Measurements from ENCODE around the gene WRAP73. TPM values are rescaled to one million over a fixed set of nuclear protein-coding genes. Genes with fewer than 3 reads are reported as not detected.

The WRAP73 gene
- polyA plus RNA-seq, 3 donors, result 26.1 to 64.9 (median 33.2) TPM

DNA sequence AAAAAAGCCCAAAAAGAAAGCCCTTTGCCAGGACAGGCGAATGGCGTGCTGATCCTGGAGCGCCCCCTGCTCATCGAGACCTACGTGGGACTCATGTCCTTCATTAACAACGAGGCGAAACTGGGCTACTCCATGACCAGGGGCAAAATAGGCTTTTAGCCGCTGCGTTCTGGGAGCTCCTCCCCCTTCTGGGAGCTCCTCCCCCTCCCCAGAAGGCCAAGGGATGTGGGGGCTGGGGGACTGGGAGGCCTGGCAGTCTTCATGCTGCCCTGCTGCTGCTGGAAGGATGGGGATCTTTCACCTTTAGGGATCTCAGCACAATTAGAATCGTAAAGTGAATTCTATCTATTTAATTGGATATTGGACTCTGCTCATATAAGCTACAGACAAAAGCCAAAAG, 21.5 kb downstream of the WRAP73 start:
- DNase-seq, result no peak
- Histone ChIP-seq H3K4me1 (ENCODE audit: control insufficient read depth in 1 of 2, insufficient read depth in 2 of 2, low read length in 2 of 2) (peaks cover 28 to 32% of the 10 kb centered on the region in 2 donors), H3K4me2 (replicated peaks; ENCODE audit: extremely low read depth, low read length, poor library complexity, severe bottlenecking) (no peak overlapping the region), H3K4me3 (replicated peaks in 1 of 3; ENCODE audit: low read depth in 2 of 3, low read length in 3 of 3) (no peak overlapping the region), H3K79me2 (ENCODE audit: insufficient read depth, low read length) (peaks cover 19% of the 10 kb centered on the region), H4K20me1 (ENCODE audit: insufficient read depth, low read length) (peaks cover 11% of the 10 kb centered on the region), H3K27me3 (ENCODE audit: control insufficient read depth in 2 of 2, insufficient read depth in 2 of 2, low read length in 2 of 2) (no peaks in the 10 kb centered on the region), H3K36me3 (replicated peaks in 1 of 2; ENCODE audit: control insufficient read depth in 1 of 2, insufficient read depth in 2 of 2, low read length in 2 of 2) (peaks cover 50 to 61% of the 10 kb centered on the region in 2 donors), H3K9ac (ENCODE audit: insufficient read depth, low read length, poor library complexity, severe bottlenecking) (no peak overlapping the region), H3K9me3 (replicated peaks in 1 of 2; ENCODE audit: control insufficient read depth in 1 of 2, insufficient read depth in 1 of 2, low read length in 2 of 2) (no peaks in the 10 kb centered on the region), H3K27ac (ENCODE audit: low read depth in 1 of 2, low read length in 2 of 2) (no peak overlapping the region), H2AFZ (ENCODE audit: insufficient read depth, low read depth, low read length, poor library complexity, severe bottlenecking) (no peak overlapping the region)
- TF ChIP-seq, protein P1, sequence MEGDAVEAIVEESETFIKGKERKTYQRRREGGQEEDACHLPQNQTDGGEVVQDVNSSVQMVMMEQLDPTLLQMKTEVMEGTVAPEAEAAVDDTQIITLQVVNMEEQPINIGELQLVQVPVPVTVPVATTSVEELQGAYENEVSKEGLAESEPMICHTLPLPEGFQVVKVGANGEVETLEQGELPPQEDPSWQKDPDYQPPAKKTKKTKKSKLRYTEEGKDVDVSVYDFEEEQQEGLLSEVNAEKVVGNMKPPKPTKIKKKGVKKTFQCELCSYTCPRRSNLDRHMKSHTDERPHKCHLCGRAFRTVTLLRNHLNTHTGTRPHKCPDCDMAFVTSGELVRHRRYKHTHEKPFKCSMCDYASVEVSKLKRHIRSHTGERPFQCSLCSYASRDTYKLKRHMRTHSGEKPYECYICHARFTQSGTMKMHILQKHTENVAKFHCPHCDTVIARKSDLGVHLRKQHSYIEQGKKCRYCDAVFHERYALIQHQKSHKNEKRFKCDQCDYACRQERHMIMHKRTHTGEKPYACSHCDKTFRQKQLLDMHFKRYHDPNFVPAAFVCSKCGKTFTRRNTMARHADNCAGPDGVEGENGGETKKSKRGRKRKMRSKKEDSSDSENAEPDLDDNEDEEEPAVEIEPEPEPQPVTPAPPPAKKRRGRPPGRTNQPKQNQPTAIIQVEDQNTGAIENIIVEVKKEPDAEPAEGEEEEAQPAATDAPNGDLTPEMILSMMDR (IDR thresholded peaks at IDR 0.05), result no peak
- Mint-ChIP-seq H3K9me3 (peaks cover 0 to 1% (median 0%) of the 10 kb centered on the region in 7 donors), H3K27ac (no peak overlapping the region), H3K27me3 (ENCODE audit: low read depth in 3 of 3) (peaks cover 2 to 7% (median 3%) of the 10 kb centered on the region in 3 donors), H3K4me1 (peaks cover 24% of the 10 kb centered on the region), H3K36me3 (peaks cover 43 to 70% of the 10 kb centered on the region in 2 donors), H3K4me3 (no peak overlapping the region)
- WGBS (ENCODE audit: insufficient coverage), result 96% methylated on average over 3 of the region's 10 CpGs
- intact Hi-C loops (cut with micrococcal nuclease), result loop anchor here in 1 of 2 donors (10.0 kb wide), 2 partner anchors 146 to 276 kb away; partner anchors contain the start of genes C1orf174 and SMIM1

DNA sequence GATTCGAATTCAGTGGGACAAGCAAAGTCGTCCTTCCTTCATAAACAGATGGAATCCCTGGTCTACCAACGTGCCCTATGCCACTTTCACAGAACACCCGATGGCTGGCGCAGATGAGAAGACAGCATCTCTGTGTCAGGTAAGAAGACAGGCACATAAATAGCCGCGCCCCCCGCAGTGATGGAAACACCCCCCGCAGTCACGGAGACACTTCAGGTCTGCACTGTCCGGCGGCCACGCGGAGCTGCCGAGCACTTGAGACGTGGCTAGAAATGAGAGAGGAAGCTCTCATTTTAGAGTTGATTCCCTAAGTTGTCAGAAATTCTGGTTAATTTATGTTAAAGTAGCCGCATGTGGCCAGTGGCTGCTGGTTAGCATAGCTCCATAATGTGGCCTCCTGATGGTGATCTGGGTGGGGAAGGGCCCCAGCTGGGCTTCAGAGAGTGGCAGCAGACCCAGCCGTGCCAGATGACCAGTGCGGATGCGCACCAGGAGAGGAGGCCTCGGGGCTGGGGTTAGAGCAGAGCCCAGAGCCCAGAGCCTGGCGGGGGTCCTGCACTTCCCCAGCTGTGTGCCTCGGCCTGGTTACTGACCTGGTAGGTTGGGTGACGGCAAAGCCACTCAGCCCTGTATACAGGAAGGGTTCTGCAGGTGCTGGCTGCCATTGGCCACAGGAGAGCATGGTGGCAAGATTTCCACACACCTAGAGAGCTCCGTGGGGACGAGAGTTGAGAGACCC, 22.2 kb downstream of the WRAP73 start:
- Histone ChIP-seq H3K4me1 (ENCODE audit: control insufficient read depth in 1 of 2, insufficient read depth in 2 of 2, low read length in 2 of 2) (peaks cover 35 to 36% of the 10 kb centered on the region in 2 donors), H3K4me2 (replicated peaks; ENCODE audit: extremely low read depth, low read length, poor library complexity, severe bottlenecking) (no peak overlapping the region), H4K20me1 (ENCODE audit: insufficient read depth, low read length) (peaks cover 17% of the 10 kb centered on the region), H3K79me2 (ENCODE audit: insufficient read depth, low read length) (peaks cover 19% of the 10 kb centered on the region), H3K27me3 (ENCODE audit: control insufficient read depth in 2 of 2, insufficient read depth in 2 of 2, low read length in 2 of 2) (no peaks in the 10 kb centered on the region), H3K36me3 (replicated peaks in 1 of 2; ENCODE audit: control insufficient read depth in 1 of 2, insufficient read depth in 2 of 2, low read length in 2 of 2) (peaks cover 44 to 53% of the 10 kb centered on the region in 2 donors), H2AFZ (ENCODE audit: insufficient read depth, low read depth, low read length, poor library complexity, severe bottlenecking) (no peak overlapping the region), H3K9me3 (replicated peaks in 1 of 2; ENCODE audit: control insufficient read depth in 1 of 2, insufficient read depth in 1 of 2, low read length in 2 of 2) (no peaks in the 10 kb centered on the region), H3K4me3 (replicated peaks in 1 of 3; ENCODE audit: low read depth in 2 of 3, low read length in 3 of 3) (no peak overlapping the region), H3K9ac (ENCODE audit: insufficient read depth, low read length, poor library complexity, severe bottlenecking) (no peak overlapping the region), H3K27ac (ENCODE audit: low read depth in 1 of 2, low read length in 2 of 2) (no peak overlapping the region)
- H3K27ac Mint-ChIP-seq, result peak overlapping the region in 1 of 7 donors; percentile 41
- H3K4me1 Mint-ChIP-seq, result peaks cover 32% of the 10 kb centered on the region
- DNase-seq, result no peak
- intact Hi-C loops (cut with micrococcal nuclease), result loop anchor here in 1 of 2 donors (10.0 kb wide), 2 partner anchors 147 to 277 kb away; partner anchors contain the start of genes C1orf174 and SMIM1
- TF ChIP-seq, protein P1 (IDR thresholded peaks at IDR 0.05), result no peak
- H3K9me3 Mint-ChIP-seq, result peaks cover 0 to 1% (median 0%) of the 10 kb centered on the region in 7 donors
- no peak overlapping the region for H3K4me3 Mint-ChIP-seq
- WGBS (ENCODE audit: insufficient coverage), result 95% methylated on average over 24 of the region's 26 CpGs
- H3K36me3 Mint-ChIP-seq, result peaks cover 36 to 62% of the 10 kb centered on the region in 2 donors
- H3K27me3 Mint-ChIP-seq (ENCODE audit: low read depth in 3 of 3), result peaks cover 0 to 12% (median 3%) of the 10 kb centered on the region in 3 donors

Data from CD14-positive monocyte (primary cell).